Adrenal gland (tissue), 5 donors: ENCODE data around the gene PANK3.

ENCODE experiments used
- POLR2A ChIP-seq, 2 donors: fragments of 450-650 bp; IDR thresholded peaks; one replicate each; pipeline ENCODE4 v1.6.1; 2017; ENCODE audit warnings: antibody characterized with exemption in 2 of 2, mild to moderate bottlenecking in 2 of 2, moderate library complexity in 1 of 2
- TF ChIP-seq, protein P1 (sequence below), 6 experiments: fragments of 450-650 bp in 4 of 6; fragments of 200-600 bp in 2 of 6; sonication (generic) in 1 of 6; IDR thresholded peaks; 1 replicate in 5 of 6; 2 replicates in 1 of 6; pipeline versions ENCODE4 v1.5.1 to v1.8.0; 2016 to 2021; ENCODE audit warnings: antibody characterized with exemption in 6 of 6, mild to moderate bottlenecking in 2 of 6, moderate library complexity in 1 of 6
- donor health status: DM: no; HTN: no; CAD: no.

DNA sequence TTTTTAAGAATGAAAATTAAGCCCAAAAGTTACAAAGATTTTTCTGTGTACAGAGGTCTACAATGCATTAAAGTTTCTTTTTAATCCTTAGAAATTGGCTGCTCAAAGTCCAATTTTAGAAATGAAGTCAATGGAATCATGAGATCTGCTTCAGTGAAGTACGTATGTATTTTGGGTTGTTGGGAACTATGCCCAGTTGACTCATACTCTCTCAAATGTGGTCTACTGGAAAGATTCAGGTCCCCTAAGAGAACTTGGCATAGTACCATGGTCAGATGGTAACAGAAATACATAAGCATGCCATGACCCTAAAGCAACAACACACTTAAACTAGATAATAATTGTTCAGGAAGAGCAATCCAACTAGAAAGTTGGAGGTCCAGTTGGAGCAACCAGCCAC, 27.0 kb downstream of the PANK3 start:
- TF ChIP-seq, protein P1, sequence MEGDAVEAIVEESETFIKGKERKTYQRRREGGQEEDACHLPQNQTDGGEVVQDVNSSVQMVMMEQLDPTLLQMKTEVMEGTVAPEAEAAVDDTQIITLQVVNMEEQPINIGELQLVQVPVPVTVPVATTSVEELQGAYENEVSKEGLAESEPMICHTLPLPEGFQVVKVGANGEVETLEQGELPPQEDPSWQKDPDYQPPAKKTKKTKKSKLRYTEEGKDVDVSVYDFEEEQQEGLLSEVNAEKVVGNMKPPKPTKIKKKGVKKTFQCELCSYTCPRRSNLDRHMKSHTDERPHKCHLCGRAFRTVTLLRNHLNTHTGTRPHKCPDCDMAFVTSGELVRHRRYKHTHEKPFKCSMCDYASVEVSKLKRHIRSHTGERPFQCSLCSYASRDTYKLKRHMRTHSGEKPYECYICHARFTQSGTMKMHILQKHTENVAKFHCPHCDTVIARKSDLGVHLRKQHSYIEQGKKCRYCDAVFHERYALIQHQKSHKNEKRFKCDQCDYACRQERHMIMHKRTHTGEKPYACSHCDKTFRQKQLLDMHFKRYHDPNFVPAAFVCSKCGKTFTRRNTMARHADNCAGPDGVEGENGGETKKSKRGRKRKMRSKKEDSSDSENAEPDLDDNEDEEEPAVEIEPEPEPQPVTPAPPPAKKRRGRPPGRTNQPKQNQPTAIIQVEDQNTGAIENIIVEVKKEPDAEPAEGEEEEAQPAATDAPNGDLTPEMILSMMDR (IDR thresholded peaks at IDR 0.05) = no peak
- TF ChIP-seq POLR2A (IDR thresholded peaks at IDR 0.05) = no peak
